CD4-positive, alpha-beta T cell (primary cell): Measurements from ENCODE around the gene CLCN6. TPM values are rescaled to one million over a fixed set of nuclear protein-coding genes. Genes with fewer than 3 reads are reported as not detected.

ENCODE experiments used
- ATAC-seq: fragments of 200-7000 bp; cut with Tn5 transposase; one replicate; pipeline ENCODE4 v1.10.0; 2022; ENCODE audit warnings: mild to moderate bottlenecking; ENCODE audit not compliant: poor library complexity
- CTCF ChIA-PET: fragments of 350-600 bp; sonication (Branson Sonifier 250); formaldehyde crosslinking; loops from one replicate; lab custom pipeline; 2021; ENCODE audit warnings: antibody characterized with exemption, inconsistent platforms; lab: Charles Lee
- POLR2A ChIA-PET: fragments of 350-600 bp; sonication (Branson Sonifier 250); formaldehyde crosslinking; loops from one replicate; lab custom pipeline; 2021; ENCODE audit warnings: antibody characterized with exemption, inconsistent platforms; lab: Charles Lee
- DNase-seq, 14 experiments: peaks; one replicate each; pipeline ENCODE4 v3.0.0-alpha.2; 2013 to 2020; ENCODE audit warnings: mixed read lengths in 2 of 14
- H3K27ac ChIP-seq, 2 donors: one replicate each; pipeline versions ENCODE4 v1.5.1 to v1.7.0; 2013; ENCODE audit warnings: low read length in 2 of 2, low read depth in 1 of 2, mild to moderate bottlenecking in 1 of 2
- H3K27me3 ChIP-seq, 2 experiments: 1 replicate in 1 of 2; 2 replicates in 1 of 2; pipeline versions ENCODE4 v1.6.1 to v1.7.0; 2013; ENCODE audit warnings: low read length in 2 of 2, control low read depth in 1 of 2, mild to moderate bottlenecking in 1 of 2, moderate library complexity in 1 of 2; ENCODE audit not compliant: insufficient read depth in 2 of 2, control insufficient read depth in 1 of 2
- H3K36me3 ChIP-seq: one replicate; pipeline ENCODE4 v1.6.1; 2013; ENCODE audit warnings: low read length, control low read depth; ENCODE audit not compliant: insufficient read depth
- H3K4me1 ChIP-seq: one replicate; pipeline ENCODE4 v1.6.1; 2013; ENCODE audit warnings: low read length, control low read depth; ENCODE audit not compliant: insufficient read depth
- H3K4me3 ChIP-seq: one replicate; pipeline ENCODE4 v1.5.1; 2013; ENCODE audit warnings: mild to moderate bottlenecking, low read length, moderate library complexity
- H3K9me3 ChIP-seq, 2 experiments: 1 replicate in 1 of 2; 2 replicates in 1 of 2; pipeline versions ENCODE4 v1.6.1 to v1.7.0; 2013; ENCODE audit warnings: low read length in 2 of 2, mild to moderate bottlenecking in 2 of 2, control low read depth in 1 of 2, moderate library complexity in 1 of 2; ENCODE audit not compliant: control insufficient read depth in 1 of 2, insufficient read depth in 1 of 2
- H3K27ac Mint-ChIP-seq: one replicate; pipeline ENCODE4 v1.8.0; 2020; ENCODE audit warnings: mixed read lengths
- H3K27me3 Mint-ChIP-seq: one replicate; pipeline ENCODE4 v1.8.0; 2021; ENCODE audit warnings: mixed read lengths
- H3K36me3 Mint-ChIP-seq: one replicate; pipeline ENCODE4 v1.8.0; 2021; ENCODE audit warnings: low read depth, mixed read lengths
- H3K4me1 Mint-ChIP-seq: one replicate; pipeline ENCODE4 v1.8.0; 2021; ENCODE audit warnings: low read depth, mixed read lengths
- H3K4me3 Mint-ChIP-seq: one replicate; pipeline ENCODE4 v1.8.0; 2020; ENCODE audit warnings: mild to moderate bottlenecking, mixed read lengths
- H3K9me3 Mint-ChIP-seq: one replicate; pipeline ENCODE4 v1.8.0; 2020; ENCODE audit warnings: mixed read lengths
- CTCF ChIP-seq: fragments of 200-600 bp; IDR thresholded peaks from one replicate; pipeline ENCODE4 v1.8.0; 2022; ENCODE audit warnings: antibody characterized with exemption, mild to moderate bottlenecking
- intact Hi-C, 2 experiments: fragments of 100-400 bp; cut with DNase I in 1 of 2; cut with micrococcal nuclease in 1 of 2; formaldehyde crosslinking; loops; one replicate each; pipeline versions ENCODE4 v1.15.1 to v1.9.0; 2023 to 2025; cut with DNase I, micrococcal nuclease
- total RNA-seq, 174 experiments: library from RNA in 2 of 174; stranded (reverse) in 2 of 174; gene quantifications; one replicate each; pipeline ENCODE4 v1.2.3 and lab custom pipeline; 2021 to 2026

CLCN6 gene
- total RNA-seq, 2 experiments from 2014 or later, result 10.9 to 11.2 TPM

GRCh38 chr1:11841245-11842153, 35.5 kb downstream of the CLCN6 start:
- ATAC-seq (no peak), DNase-seq (no peak)
- H3K4me3 ChIP-seq, result no peak overlapping the region
- H3K4me1 ChIP-seq, result peaks cover 4% of the 10 kb centered on the region
- peaks cover 52% of the 10 kb centered on the region for H3K36me3 ChIP-seq
- TF ChIP-seq CTCF, result no peak
- peaks cover 8% of the 10 kb centered on the region for H3K4me1 Mint-ChIP-seq
- H3K27ac Mint-ChIP-seq, result no peak overlapping the region
- no peak overlapping the region for H3K27ac ChIP-seq
- H3K9me3 Mint-ChIP-seq, result no peaks in the 10 kb centered on the region
- intact Hi-C loops, result no loop called here
- H3K4me3 Mint-ChIP-seq, result no peak overlapping the region
- ChIA-PET CTCF (interaction anchor here (1.1 kb wide), 1 partner anchor 66 kb away, joined by 4 read pairs; no protein-coding TSS in a partner anchor), POLR2A (interaction anchor here (5.3 kb wide), 1 partner anchor 67 kb away, joined by 35 read pairs; no protein-coding TSS in a partner anchor)
- peaks cover 66% of the 10 kb centered on the region for H3K36me3 Mint-ChIP-seq
- no peaks in the 10 kb centered on the region for H3K27me3 Mint-ChIP-seq
- H3K9me3 ChIP-seq, result no peaks in the 10 kb centered on the region
- H3K27me3 ChIP-seq, result no peaks in the 10 kb centered on the region

GRCh38 chr1:11842154-11843041, 36.4 kb downstream of the CLCN6 start:
- H3K4me3 ChIP-seq, result no peak overlapping the region
- POLR2A ChIA-PET, result no interaction called here
- intact Hi-C loops, result no loop called here
- no peak for TF ChIP-seq CTCF
- Mint-ChIP-seq H3K9me3 (no peaks in the 10 kb centered on the region), H3K4me1 (peaks cover 8% of the 10 kb centered on the region), H3K4me3 (no peak overlapping the region), H3K27me3 (no peaks in the 10 kb centered on the region), H3K27ac (no peak overlapping the region), H3K36me3 (peaks cover 59% of the 10 kb centered on the region)
- no peak for DNase-seq
- no peaks in the 10 kb centered on the region for H3K9me3 ChIP-seq
- no peak overlapping the region for H3K27ac ChIP-seq
- no peak for ATAC-seq
- H3K36me3 ChIP-seq, result peaks cover 43% of the 10 kb centered on the region
- CTCF ChIA-PET, result no interaction called here
- no peaks in the 10 kb centered on the region for H3K27me3 ChIP-seq
- H3K4me1 ChIP-seq, result peaks cover 4% of the 10 kb centered on the region

GRCh38 chr1:11845641-11846335, 39.8 kb downstream of the CLCN6 start:
- Mint-ChIP-seq H3K9me3 (no peaks in the 10 kb centered on the region), H3K27ac (no peak overlapping the region), H3K4me1 (peaks cover 3% of the 10 kb centered on the region), H3K4me3 (no peak overlapping the region), H3K27me3 (no peaks in the 10 kb centered on the region), H3K36me3 (peaks cover 32% of the 10 kb centered on the region)
- H3K4me3 ChIP-seq, result no peak overlapping the region
- intact Hi-C loops, result no loop called here
- CTCF ChIA-PET, result no interaction called here
- H3K27me3 ChIP-seq, result no peaks in the 10 kb centered on the region
- no peaks in the 10 kb centered on the region for H3K9me3 ChIP-seq
- DNase-seq, result peak in 1 of 14 experiments; percentile 35
- ATAC-seq, result peak; percentile 44
- no peak for TF ChIP-seq CTCF
- POLR2A ChIA-PET, result interaction anchor here (1.3 kb wide), 1 partner anchor 62 kb away, joined by 4 read pairs; no protein-coding TSS in a partner anchor
- H3K36me3 ChIP-seq, result peaks cover 19% of the 10 kb centered on the region
- H3K27ac ChIP-seq, result no peak overlapping the region
- no peaks in the 10 kb centered on the region for H3K4me1 ChIP-seq
